Measurements from ENCODE around the gene TBC1D13.
"Not testable (repeated sequence)": the region's sequence is repeated elsewhere in the genome, so short reads cannot be mapped to it uniquely, and the experiment has no call there.

Gene TBC1D13

DNA sequence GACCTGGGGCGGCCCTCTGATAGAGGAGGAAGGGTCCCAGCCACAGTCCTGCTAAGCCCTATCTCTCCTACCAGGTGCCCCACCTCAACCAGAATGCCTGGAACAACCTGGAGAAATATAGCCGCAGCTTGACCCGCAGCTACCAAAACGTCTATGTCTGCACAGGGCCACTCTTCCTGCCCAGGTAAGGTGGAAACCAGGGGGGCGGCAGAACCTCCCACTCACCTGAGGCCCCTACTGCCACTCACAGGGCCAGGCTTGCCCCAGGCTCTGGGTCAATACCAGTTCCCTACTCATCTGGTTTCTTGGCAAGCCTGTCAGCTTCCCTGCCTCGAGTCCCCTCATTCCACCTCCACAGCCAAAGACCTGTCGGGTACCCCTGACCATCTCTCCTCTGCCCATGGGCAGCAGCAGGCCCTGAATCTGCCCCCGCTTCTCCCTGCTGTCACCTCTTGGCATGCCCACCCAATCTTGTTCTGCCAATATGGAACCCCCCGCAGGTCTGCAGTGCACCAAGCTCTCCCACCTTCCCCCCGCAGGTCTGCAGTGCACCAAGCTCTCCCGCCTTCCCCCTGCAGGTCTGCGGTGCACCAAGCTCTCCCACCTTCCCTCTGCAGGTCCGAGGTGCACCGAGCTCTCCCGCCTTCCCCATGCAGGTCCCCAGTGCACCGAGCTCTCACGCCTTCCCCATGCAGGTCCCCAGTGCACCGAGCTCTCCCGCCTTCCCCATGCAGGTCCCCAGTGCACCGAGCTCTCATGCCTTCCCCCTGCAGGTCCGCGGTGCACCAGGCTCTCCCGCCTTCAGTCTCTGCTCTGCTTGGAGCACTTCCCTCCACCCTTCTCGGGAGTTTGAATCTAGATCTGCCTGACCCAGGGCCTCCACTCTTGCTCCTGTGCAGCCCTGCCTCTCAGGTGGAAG, 33.9 kb downstream of the TBC1D13 start:
- DNase-seq (ENCODE audit: low read depth in 2 of 2) = no peak

GRCh38 chr9:128821584-128822406, 34.7 kb downstream of the TBC1D13 start:
- DNase-seq (ENCODE audit: low read depth in 2 of 2) = no peak

- DNase-seq (ENCODE audit: low read depth in 2 of 2) = no peak
These were observed 35.5 kb downstream of the TBC1D13 start for GRCh38 chr9:128822407-128823042.

- DNase-seq (ENCODE audit: low read depth in 2 of 2) = no peak
These were observed 36.4 kb downstream of the TBC1D13 start for GRCh38 chr9:128823362-128823902.

- DNase-seq (ENCODE audit: low read depth in 2 of 2) = no peak
These were observed 36.9 kb downstream of the TBC1D13 start for GRCh38 chr9:128823903-128824406.

GRCh38 chr9:128824911-128825310, 37.9 kb downstream of the TBC1D13 start:
- no peak for DNase-seq (ENCODE audit: low read depth in 2 of 2)

DNA sequence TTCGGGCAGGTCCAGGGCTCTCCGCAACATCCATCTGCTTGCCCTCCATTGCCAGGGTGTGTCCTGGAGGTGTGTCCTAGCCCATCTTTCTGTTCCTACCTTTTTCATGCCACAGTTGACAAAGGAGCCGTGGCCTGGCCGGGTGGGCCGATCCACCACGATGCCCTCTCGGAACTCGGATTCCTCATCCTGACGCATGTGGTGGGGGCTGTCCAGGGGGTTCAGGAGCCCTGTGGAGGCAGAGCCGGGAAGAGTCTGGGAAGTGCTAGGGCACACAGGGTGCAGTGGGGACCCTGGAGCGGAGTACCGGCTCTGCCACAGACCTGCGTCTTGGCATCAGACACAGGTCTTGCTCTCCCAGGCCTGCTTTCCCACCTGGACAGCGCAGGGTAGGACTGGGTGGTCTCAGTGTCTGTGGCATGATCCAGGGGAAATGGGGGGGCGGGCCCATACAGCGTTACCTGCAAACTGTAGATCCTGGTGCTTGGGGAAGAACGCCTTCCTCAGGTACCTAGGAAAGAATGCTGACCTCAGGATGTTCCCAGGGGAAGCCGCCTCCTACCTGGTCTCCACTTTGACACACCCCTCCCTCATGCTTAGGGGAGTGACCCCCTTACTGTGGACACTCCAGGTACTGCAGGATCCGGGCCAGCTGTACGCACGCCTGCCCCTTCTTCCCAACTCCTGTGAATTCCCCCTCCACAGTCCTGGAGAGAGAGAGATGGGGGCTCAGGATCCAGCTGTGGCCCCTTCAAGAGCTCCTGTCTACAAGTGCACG, 39.1 kb downstream of the TBC1D13 start:
- no peak for DNase-seq (ENCODE audit: low read depth in 2 of 2)

DNA sequence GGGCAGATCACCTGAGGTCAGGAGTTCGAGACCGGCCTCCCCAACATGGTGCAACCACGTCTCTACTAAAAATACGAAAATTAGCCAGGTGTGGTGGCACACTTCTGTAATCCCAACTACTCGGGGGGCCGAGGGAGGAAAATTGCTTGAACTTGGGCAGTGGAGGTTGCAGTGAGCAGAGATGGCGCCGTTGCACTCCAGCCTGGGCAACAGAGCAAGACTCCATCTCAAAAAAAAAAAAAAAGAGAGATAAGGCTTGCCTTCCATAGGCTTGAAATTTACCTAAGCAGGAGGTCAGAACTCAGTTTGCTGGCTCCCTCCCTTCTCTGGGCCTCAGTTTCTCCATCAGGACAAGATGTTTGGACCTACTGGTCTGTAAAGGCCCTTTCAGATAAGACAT, 41.2 kb downstream of the TBC1D13 start:
- DNase-seq (ENCODE audit: low read depth in 2 of 2) = no peak

DNA sequence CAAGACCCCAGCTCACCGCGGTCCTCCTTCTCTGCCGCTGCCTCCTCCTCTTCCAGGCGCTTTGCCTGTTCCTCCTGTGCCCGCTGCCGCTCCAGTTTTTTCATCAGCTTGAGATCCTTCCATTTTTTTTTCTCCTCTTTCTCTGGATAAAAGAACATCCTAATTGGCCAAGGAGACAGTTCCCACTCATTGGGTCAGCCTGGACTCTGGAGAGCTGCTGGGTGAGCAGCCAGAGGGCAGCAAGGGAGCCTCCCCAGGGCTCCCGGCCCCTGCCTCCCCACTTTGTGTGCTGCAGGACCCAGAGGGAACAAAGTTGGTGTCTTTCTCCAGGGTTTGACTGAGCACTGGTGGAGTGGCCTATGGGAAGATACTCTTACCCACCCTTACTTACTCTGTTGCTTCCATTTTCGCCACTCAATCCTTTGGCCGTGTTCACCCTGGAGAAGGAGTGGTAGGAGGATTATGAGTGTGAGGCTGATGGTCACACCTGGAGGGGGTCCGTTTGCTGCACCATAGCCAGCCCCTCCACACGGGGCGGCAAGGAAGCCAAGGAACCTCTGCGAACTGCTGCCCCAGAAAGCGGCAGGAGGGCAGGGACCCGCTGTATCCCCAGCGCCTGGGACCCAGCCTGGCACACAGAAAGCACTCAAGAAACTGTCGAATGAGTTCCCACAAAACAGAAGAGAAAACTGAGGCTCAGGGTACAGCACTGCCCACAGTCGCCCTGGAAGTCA, 41.8 kb downstream of the TBC1D13 start:
- DNase-seq (ENCODE audit: low read depth in 2 of 2) = no peak

- DNase-seq (ENCODE audit: low read depth in 2 of 2) = peak; percentile 92 to 93
These were observed 42.6 kb downstream of the TBC1D13 start, which contains the start of gene SPOUT1 for GRCh38 chr9:128829477-128830251. Gene SPOUT1, minus strand, starts transcription at chr9:128829794. Its CDS starts 14 bp downstream, at chr9:128829780.

DNA sequence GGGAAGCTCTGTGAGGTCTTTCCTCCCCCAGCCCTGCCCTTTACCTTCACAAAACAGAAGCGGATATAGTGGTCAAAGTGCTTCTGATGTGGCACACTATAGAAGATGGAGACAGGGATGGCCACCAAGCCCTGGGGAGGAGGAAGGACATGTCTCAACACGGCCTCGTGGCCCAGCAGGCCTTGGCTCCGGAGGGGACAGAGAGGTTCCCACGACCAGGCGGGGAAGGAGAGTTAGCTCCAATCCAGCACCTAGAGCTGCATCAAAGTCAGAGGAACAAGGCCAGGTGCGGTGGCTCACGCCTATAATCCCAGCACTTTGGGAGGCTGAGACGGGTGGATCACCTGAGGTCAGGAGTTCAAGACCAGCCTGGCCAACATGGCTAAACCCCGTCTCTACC, 46.6 kb downstream of the TBC1D13 start:
- DNase-seq (ENCODE audit: low read depth in 2 of 2) = no peak

- DNase-seq (ENCODE audit: low read depth in 2 of 2) = no peak
These were observed 48.5 kb downstream of the TBC1D13 start for GRCh38 chr9:128835246-128836210.

GRCh38 chr9:128836509-128837145, 49.6 kb downstream of the TBC1D13 start:
- no peak for DNase-seq (ENCODE audit: low read depth in 2 of 2)

DNA sequence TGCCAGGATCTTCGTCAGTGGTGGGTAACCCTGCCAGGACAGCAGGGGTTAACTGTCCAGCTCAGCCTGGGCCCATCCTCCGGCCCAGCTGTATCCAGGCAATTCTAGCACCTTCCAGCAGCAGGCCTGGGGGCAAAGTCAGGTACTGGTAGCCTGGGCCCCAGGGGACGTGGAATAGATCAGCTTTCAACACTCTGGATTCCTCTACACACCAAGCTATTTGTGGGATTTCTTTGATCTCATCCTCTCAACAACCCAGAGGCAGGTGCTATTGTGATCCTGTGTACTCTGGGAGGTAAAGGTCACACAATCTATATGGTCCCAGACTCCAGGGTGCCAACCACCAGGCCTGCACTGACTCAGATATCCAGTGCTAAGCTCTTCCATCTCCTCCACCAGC, 51.3 kb downstream of the TBC1D13 start:
- no peak for DNase-seq (ENCODE audit: low read depth in 2 of 2)

DNA sequence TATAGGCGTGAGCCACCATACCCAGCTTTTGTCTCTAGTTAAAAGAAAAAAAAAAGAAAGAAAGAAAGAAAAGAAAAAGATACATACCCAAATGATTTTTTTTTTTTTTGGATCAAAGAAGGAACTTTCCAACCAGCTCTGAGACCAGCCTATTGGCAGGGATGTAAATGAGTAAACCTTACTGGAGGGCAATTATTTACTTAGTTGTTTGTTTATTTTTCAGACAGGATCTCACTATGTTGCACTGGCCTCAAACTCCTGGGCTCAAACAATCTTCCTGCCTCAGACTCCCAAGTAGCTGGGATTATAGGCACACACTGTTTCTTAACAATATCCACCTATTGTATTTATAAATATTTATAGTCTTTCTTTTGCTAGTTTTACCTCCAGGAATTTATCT, 53.5 kb downstream of the TBC1D13 start:
- no peak for DNase-seq (ENCODE audit: low read depth in 2 of 2)

DNA sequence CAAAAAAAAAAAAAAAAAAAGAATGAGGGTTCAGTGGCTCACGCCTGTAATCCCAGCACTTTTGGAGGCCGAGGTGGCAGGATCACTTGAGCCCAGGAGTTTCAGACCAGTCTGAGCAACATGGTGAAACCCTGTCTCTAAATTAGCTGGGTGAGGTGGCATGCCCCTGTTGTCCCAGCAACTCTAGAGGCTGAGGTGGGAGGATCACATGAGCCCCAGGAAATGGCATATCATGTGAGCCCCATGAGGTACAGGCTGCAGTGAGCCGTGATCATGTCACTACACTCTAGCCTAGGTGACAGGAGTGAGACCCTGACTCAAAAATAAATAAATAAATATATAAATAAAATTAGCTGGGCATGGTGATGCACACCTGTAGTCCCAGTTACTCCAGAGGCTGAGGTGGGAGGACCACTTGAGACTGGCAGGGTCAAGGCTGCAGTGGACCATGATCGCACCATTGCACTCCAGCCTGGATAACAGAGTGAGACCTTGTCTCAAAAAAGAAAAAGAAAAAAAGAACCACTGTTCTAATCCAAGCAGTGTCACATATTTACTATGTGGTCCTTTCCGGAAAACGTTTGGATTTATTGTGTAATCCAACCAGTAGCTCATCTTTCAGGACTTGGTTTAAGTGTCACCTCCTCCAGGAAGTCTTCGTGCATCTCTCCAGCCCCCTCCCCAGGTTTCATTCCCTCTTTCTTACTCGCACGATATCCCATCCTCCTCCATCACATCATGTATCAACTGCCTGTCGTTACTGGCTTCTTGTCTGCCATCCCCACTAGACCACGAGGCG, 54.8 kb downstream of the TBC1D13 start:
- no peak for DNase-seq (ENCODE audit: low read depth in 2 of 2)

- DNase-seq (ENCODE audit: low read depth in 2 of 2) = not testable (repeated sequence)
These were observed 56.1 kb downstream of the TBC1D13 start for GRCh38 chr9:128843171-128843570.

Measured in activated CD4-positive, alpha-beta T cell treated with anti-CD3 and anti-CD28 coated beads for 24 hours (primary cell).